ENCODE measurements around the gene IMMP2L.

Gene IMMP2L

GRCh38 chr7:111364413-111364812, 197.9 kb downstream of the IMMP2L start:
- peak; percentile 48 for DNase-seq (ENCODE audit: low read depth, low spot score)
- H3K4me3 ChIP-seq (ENCODE audit: low read depth, low read length) = no peak overlapping the region
- no peak for TF ChIP-seq CTCF (IDR thresholded peaks at IDR 0.05; ENCODE audit: low read depth, low read length)
- in situ Hi-C loops (cut with HindIII; ENCODE audit: low sequenced_read_pairs) = no loop called here

- peak; percentile 36 for DNase-seq (ENCODE audit: low read depth, low spot score)
- in situ Hi-C loops (cut with HindIII; ENCODE audit: low sequenced_read_pairs) = no loop called here
- no peak for TF ChIP-seq CTCF (IDR thresholded peaks at IDR 0.05; ENCODE audit: low read depth, low read length)
- no peak overlapping the region for H3K4me3 ChIP-seq (ENCODE audit: low read depth, low read length)
Observed at GRCh38 chr7:111363099-111363498, 199.2 kb downstream of the IMMP2L start.

- no peak overlapping the region for H3K4me3 ChIP-seq (ENCODE audit: low read depth, low read length)
- in situ Hi-C loops (cut with HindIII; ENCODE audit: low sequenced_read_pairs) = no loop called here
- peak; percentile 68 for DNase-seq (ENCODE audit: low read depth, low spot score)
- no peak for TF ChIP-seq CTCF (IDR thresholded peaks at IDR 0.05; ENCODE audit: low read depth, low read length)
Observed at GRCh38 chr7:111362506-111363054, 199.7 kb downstream of the IMMP2L start.

GRCh38 chr7:111358915-111359314, 203.4 kb downstream of the IMMP2L start:
- in situ Hi-C loops (cut with HindIII; ENCODE audit: low sequenced_read_pairs) = no loop called here
- no peak for DNase-seq (ENCODE audit: low read depth, low spot score)
- H3K4me3 ChIP-seq (ENCODE audit: low read depth, low read length) = no peak overlapping the region
- no peak for TF ChIP-seq CTCF (IDR thresholded peaks at IDR 0.05; ENCODE audit: low read depth, low read length)

GRCh38 chr7:111357691-111358090, 204.6 kb downstream of the IMMP2L start:
- no peak for TF ChIP-seq CTCF (IDR thresholded peaks at IDR 0.05; ENCODE audit: low read depth, low read length)
- in situ Hi-C loops (cut with HindIII; ENCODE audit: low sequenced_read_pairs) = no loop called here
- DNase-seq (ENCODE audit: low read depth, low spot score) = peak; percentile 40
- no peak overlapping the region for H3K4me3 ChIP-seq (ENCODE audit: low read depth, low read length)

- DNase-seq (ENCODE audit: low read depth, low spot score) = peak; percentile 36
- in situ Hi-C loops (cut with HindIII; ENCODE audit: low sequenced_read_pairs) = no loop called here
- H3K4me3 ChIP-seq (ENCODE audit: low read depth, low read length) = no peak overlapping the region
- no peak for TF ChIP-seq CTCF (IDR thresholded peaks at IDR 0.05; ENCODE audit: low read depth, low read length)
Observed at GRCh38 chr7:111356941-111357340, 205.4 kb downstream of the IMMP2L start.

GRCh38 chr7:111352319-111352718, 210.0 kb downstream of the IMMP2L start:
- no peak for TF ChIP-seq CTCF (IDR thresholded peaks at IDR 0.05; ENCODE audit: low read depth, low read length)
- no peak overlapping the region for H3K4me3 ChIP-seq (ENCODE audit: low read depth, low read length)
- no peak for DNase-seq (ENCODE audit: low read depth, low spot score)
- in situ Hi-C loops (cut with HindIII; ENCODE audit: low sequenced_read_pairs) = no loop called here
